ENCODE data around the gene CDC42BPG. TPM values are rescaled to one million over a fixed set of nuclear protein-coding genes. Genes with fewer than 3 reads are reported as not detected.

CDC42BPG gene
- total RNA-seq, 1 donor from 2014 or later, result 21.1 TPM

DNA sequence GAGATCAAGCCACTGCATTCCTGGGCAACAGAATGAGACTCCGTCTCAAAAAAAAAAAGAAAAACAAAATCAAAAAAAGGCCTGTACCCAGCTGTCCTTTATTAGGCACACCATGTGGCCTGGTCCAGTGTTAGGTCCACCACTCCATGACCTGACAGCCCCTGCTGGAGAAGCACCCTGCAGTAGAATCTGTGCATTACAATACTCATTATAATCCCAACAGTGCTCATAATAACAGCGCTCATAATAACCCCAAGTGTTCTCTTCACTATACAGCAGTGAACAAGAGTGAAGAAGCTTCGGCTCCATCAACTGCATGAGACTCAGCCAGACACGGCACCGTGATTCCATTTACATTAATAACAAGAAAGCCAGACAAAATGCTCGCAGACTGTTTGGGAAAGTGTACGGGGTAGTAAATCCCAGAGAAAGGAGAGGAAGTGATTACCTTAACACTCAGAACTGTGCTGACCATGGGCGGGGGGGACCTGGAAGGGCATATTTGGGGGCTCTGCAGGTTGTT lies 42.8 kb upstream of the CDC42BPG start:
- TF ChIP-seq, protein P1, sequence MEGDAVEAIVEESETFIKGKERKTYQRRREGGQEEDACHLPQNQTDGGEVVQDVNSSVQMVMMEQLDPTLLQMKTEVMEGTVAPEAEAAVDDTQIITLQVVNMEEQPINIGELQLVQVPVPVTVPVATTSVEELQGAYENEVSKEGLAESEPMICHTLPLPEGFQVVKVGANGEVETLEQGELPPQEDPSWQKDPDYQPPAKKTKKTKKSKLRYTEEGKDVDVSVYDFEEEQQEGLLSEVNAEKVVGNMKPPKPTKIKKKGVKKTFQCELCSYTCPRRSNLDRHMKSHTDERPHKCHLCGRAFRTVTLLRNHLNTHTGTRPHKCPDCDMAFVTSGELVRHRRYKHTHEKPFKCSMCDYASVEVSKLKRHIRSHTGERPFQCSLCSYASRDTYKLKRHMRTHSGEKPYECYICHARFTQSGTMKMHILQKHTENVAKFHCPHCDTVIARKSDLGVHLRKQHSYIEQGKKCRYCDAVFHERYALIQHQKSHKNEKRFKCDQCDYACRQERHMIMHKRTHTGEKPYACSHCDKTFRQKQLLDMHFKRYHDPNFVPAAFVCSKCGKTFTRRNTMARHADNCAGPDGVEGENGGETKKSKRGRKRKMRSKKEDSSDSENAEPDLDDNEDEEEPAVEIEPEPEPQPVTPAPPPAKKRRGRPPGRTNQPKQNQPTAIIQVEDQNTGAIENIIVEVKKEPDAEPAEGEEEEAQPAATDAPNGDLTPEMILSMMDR (IDR thresholded peaks at IDR 0.05; ENCODE audit: unreplicated experiment), result no peak
- H3K4me1 Mint-ChIP-seq (ENCODE audit: low read depth), result peaks cover 32% of the 10 kb centered on the region
- H3K27me3 Mint-ChIP-seq, result peaks cover 3% of the 10 kb centered on the region
- H3K27ac Mint-ChIP-seq, result no peak overlapping the region
- H3K9me3 Mint-ChIP-seq (ENCODE audit: low read depth), result no peaks in the 10 kb centered on the region
- H3K4me3 Mint-ChIP-seq (ENCODE audit: low read depth), result no peak overlapping the region
- no peak for DNase-seq (ENCODE audit: low spot score, unreplicated experiment)
- no peaks in the 10 kb centered on the region for H3K36me3 Mint-ChIP-seq (ENCODE audit: insufficient read depth)

DNA sequence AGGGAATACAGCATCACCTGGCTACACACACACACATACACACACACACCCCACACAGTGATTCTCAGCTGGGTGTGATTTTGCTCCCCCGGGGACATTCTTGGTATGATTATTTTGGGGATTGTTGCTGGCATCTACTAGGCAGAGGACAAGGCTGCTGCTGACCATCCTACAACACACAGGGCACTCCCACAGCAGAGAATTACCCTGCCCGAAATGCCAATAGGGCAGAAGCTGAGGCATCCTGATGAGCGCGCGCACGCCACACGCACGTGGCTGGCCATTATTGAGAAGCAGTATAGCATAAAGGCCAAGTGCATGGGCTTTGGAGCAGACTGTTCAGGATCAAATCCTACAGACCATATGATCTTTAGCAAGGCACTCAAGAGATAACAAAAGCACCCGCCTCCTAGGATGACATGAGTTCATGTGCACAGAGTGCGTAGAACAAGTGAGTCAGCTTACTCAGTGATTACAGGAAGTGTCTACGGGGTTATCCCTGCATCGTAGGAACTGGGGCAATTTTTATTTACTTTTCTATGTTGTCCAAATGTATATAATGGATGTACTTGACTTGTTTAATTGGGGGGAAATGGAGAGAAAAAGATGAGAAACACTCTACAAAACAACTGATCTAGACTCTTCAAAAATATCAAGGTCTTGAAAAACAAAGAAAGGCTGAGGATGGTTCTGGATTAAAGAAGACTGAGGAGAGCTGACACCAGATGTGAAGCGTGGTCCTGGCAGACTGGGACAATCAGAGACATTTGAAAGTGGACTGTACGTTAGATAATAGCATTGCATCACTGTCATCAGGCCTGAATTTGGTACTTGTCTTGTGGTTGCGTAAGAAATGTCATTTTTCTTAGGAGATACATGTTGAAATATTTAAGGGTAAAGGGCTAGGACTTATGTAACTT lies 41.2 kb upstream of the CDC42BPG start:
- TF ChIP-seq, protein P1 (IDR thresholded peaks at IDR 0.05; ENCODE audit: unreplicated experiment), result no peak
- Mint-ChIP-seq H3K9me3 (ENCODE audit: low read depth) (no peaks in the 10 kb centered on the region), H3K27me3 (peaks cover 3% of the 10 kb centered on the region), H3K27ac (no peak overlapping the region), H3K4me1 (ENCODE audit: low read depth) (peaks cover 21% of the 10 kb centered on the region), H3K4me3 (ENCODE audit: low read depth) (no peak overlapping the region), H3K36me3 (ENCODE audit: insufficient read depth) (no peaks in the 10 kb centered on the region)
- DNase-seq (ENCODE audit: low spot score, unreplicated experiment), result no peak

DNA sequence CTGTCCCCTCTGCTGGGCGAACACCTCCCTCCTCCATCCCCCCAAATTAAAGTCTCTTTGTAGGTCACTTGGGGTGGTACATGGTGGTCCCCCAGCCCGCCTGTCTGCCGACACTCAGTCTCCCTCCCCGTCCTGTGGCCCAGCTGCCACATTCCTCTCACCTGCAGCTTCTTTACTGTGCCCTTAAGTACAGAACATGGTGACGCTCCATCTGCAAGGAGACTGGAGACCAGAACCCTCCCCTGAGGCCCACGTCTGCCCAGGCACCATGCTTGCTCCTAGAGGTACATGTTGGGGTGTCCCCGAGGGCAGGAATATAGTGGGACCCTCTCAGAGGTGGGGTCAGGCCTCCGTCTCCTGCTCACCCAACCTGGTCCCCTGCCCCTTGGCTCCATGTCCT lies 39.6 kb upstream of the CDC42BPG start:
- TF ChIP-seq, protein P1 (IDR thresholded peaks at IDR 0.05; ENCODE audit: unreplicated experiment), result no peak
- Mint-ChIP-seq H3K4me1 (ENCODE audit: low read depth) (peaks cover 20% of the 10 kb centered on the region), H3K27me3 (peaks cover 3% of the 10 kb centered on the region), H3K27ac (no peak overlapping the region), H3K9me3 (ENCODE audit: low read depth) (no peaks in the 10 kb centered on the region), H3K4me3 (ENCODE audit: low read depth) (no peak overlapping the region), H3K36me3 (ENCODE audit: insufficient read depth) (no peaks in the 10 kb centered on the region)
- DNase-seq (ENCODE audit: low spot score, unreplicated experiment), result no peak

DNA sequence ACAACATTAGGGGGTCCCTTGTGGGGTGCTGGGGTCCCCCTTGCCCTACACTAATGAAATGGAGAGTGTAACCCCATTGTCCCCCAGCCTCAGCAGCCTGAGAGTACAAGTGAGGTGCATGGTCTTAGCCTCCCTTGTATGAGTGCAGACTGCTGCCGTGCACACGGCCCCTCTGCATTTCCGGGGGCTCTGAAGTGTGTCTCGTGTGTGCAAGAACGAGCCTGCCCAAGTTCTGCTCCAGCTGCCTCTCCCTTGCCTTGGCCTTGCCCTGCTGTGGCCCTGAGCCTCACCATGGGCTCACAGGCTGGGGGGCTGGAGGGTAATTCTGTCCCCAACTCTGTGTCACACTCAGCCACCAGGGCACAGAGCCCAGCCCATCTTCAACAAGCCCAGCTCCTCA lies 39.1 kb upstream of the CDC42BPG start:
- Mint-ChIP-seq H3K9me3 (ENCODE audit: low read depth) (no peaks in the 10 kb centered on the region), H3K27ac (no peak overlapping the region), H3K27me3 (peaks cover 3% of the 10 kb centered on the region), H3K36me3 (ENCODE audit: insufficient read depth) (no peaks in the 10 kb centered on the region), H3K4me3 (ENCODE audit: low read depth) (no peak overlapping the region), H3K4me1 (ENCODE audit: low read depth) (peaks cover 18% of the 10 kb centered on the region)
- no peak for DNase-seq (ENCODE audit: low spot score, unreplicated experiment)
- TF ChIP-seq, protein P1 (IDR thresholded peaks at IDR 0.05; ENCODE audit: unreplicated experiment), result no peak

DNA sequence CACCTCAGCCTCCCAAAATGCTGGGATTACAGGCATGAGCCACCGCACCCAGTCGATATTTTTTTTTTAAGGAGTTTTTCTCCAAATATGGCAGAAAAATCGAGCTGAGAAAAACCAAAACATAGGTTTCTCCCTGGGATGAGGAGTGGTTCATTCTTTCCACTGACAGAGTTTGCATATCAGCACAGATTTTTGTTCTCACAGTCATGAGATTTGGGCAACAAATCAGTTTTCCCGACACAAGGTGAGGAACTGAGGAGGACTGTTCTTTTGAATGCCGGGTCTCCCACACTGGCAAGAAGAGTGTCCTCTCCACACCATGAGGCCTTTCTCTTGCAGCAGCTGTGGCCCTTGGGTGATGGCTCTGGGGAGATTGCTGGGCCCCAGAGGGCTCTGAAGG lies 37.8 kb upstream of the CDC42BPG start:
- H3K27me3 Mint-ChIP-seq, result peaks cover 3% of the 10 kb centered on the region
- no peak for DNase-seq (ENCODE audit: low spot score, unreplicated experiment)
- H3K36me3 Mint-ChIP-seq (ENCODE audit: insufficient read depth), result no peaks in the 10 kb centered on the region
- H3K9me3 Mint-ChIP-seq (ENCODE audit: low read depth), result no peaks in the 10 kb centered on the region
- no peak overlapping the region for H3K27ac Mint-ChIP-seq
- H3K4me3 Mint-ChIP-seq (ENCODE audit: low read depth), result no peak overlapping the region
- peaks cover 12% of the 10 kb centered on the region for H3K4me1 Mint-ChIP-seq (ENCODE audit: low read depth)
- TF ChIP-seq, protein P1 (IDR thresholded peaks at IDR 0.05; ENCODE audit: unreplicated experiment), result no peak
